Right lobe of liver (tissue), 6 donors: ENCODE measurements around the gene LYPD8. TPM values are rescaled to one million over a fixed set of nuclear protein-coding genes. Genes with fewer than 3 reads are reported as not detected.
A peak's percentile ranks its signal among the peaks of the same experiment; 100 is the strongest.

ENCODE experiments used
- ATAC-seq, 4 donors: fragments of 200-7000 bp; cut with Tn5 transposase; one replicate each; pipeline ENCODE4 v1.9.1; 2020; ENCODE audit warnings: mild to moderate bottlenecking in 4 of 4, moderate library complexity in 4 of 4
- DNase-seq, 3 donors: peaks; one replicate each; pipeline ENCODE4 v3.0.0-alpha.2; 2020
- H3K27ac ChIP-seq, 3 donors: fragments of 200-600 bp; one replicate each; pipeline ENCODE4 v1.8.0; 2022
- H3K27me3 ChIP-seq, 2 donors: fragments of 200-600 bp; one replicate each; pipeline ENCODE4 v1.8.0; 2022
- H3K36me3 ChIP-seq, 4 donors: fragments of 200-600 bp; sonication (generic) in 1 of 4; one replicate each; pipeline versions ENCODE4 v1.5.1 to v1.8.0; 2017 to 2022; ENCODE audit warnings: control low read depth in 1 of 4
- H3K4me1 ChIP-seq, 4 donors: fragments of 200-600 bp; sonication (generic) in 1 of 4; one replicate each; pipeline versions ENCODE4 v1.5.1 to v1.8.0; 2017 to 2022; ENCODE audit warnings: control low read depth in 1 of 4
- H3K4me3 ChIP-seq, 3 donors: fragments of 200-600 bp; one replicate each; pipeline ENCODE4 v1.8.0; 2022
- H3K9me3 ChIP-seq, 4 donors: fragments of 200-600 bp; sonication (generic) in 1 of 4; one replicate each; pipeline versions ENCODE4 v1.5.1 to v1.8.0; 2017 to 2022; ENCODE audit warnings: control low read depth in 1 of 4
- CTCF ChIP-seq, 4 donors: fragments of 200-600 bp in 3 of 4; fragments of 450-650 bp in 1 of 4; IDR thresholded peaks; one replicate each; pipeline versions ENCODE4 v1.5.1 to v1.8.0; 2016 to 2022; ENCODE audit warnings: antibody characterized with exemption in 4 of 4, mild to moderate bottlenecking in 2 of 4
- POLR2A ChIP-seq: fragments of 450-650 bp; IDR thresholded peaks from one replicate; pipeline ENCODE4 v1.6.1; 2017; ENCODE audit warnings: antibody characterized with exemption, mild to moderate bottlenecking
- WGBS: methylation state at CpG from one replicate; pipeline ENCODE4 v1.1.6; 2018; ENCODE audit warnings: low coverage, low lambda C conversion rate; ENCODE audit not compliant: insufficient coverage; ENCODE audit errors: missing lambda C conversion rate; 5-methylcytosine and 5-hydroxymethylcytosine counted together
- intact Hi-C, 2 donors: fragments of 100-400 bp; cut with DNase I; formaldehyde crosslinking; loops; one replicate each; pipeline versions ENCODE4 v1.11.2 to v1.14.1; 2022
- total RNA-seq, 6 experiments: library from RNA; depleted of rRNA in 2 of 6; stranded (reverse); fragments of >200 nt in 2 of 6; fragmentation: NEBNext Ultra II Directional in 3 of 6; extraction: Animal tissue kit (Norgen Biotek cat#: 25700) in 3 of 6; gene quantifications; one replicate each; pipeline versions ENCODE4 v1.1.0 to v1.2.4, GENCODE V29; 2016 to 2023
- donor health status: DM: no; HTN: yes; CAD: no.
- donor health status: DM: no; HTN: no; CAD: no.
- donor health status: DM: no; HTN: no; CAD: no.
- donor health status: DM: no; HTN: yes; CAD: no.
- donor health status: DM: no; HTN: yes; CAD: no.

LYPD8 gene
- total RNA-seq, 6 experiments from 2014 or later, result not detected

GRCh38 chr1:248753708-248754280, 1.8 kb downstream of the LYPD8 start:
- Histone ChIP-seq H3K4me3 (no peak overlapping the region), H3K9me3 (no peaks in the 10 kb centered on the region), H3K36me3 (no peaks in the 10 kb centered on the region), H3K27ac (no peak overlapping the region), H3K27me3 (no peaks in the 10 kb centered on the region), H3K4me1 (peaks cover 0 to 15% (median 5%) of the 10 kb centered on the region in 4 donors)
- intact Hi-C loops, result no loop called here
- TF ChIP-seq POLR2A, result no peak
- TF ChIP-seq CTCF (IDR thresholded peaks at IDR 0.05), result no peak
- 92% methylated on average over 2 of the region's 2 CpGs for WGBS
- DNase-seq (no peak), ATAC-seq (no peak)

DNA sequence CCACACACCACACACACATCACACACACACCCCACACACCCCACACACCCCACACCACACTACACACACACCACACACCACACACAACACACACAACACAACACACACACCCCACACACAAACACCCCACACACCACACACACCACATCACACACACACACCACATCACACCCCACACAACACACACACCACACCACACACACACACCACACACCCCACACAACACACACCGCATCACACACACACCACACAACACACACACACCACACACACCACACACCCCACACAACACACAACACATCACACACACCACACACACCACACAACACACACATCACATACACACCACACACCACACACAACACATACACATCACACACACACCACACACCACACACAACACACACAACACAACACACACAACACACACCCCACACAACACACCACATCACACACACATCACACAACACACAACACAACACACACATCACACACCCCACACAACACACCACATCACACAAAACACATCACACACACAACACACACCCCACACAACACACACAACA, 2.4 kb downstream of the LYPD8 start:
- DNase-seq (no peak), ATAC-seq (no peak)
- intact Hi-C loops, result no loop called here
- H3K27me3 ChIP-seq, result no peaks in the 10 kb centered on the region
- no peaks in the 10 kb centered on the region for H3K36me3 ChIP-seq
- H3K27ac ChIP-seq, result no peak overlapping the region
- TF ChIP-seq POLR2A (no peak), CTCF (IDR thresholded peaks at IDR 0.05) (no peak)
- peaks cover 0 to 11% (median 5%) of the 10 kb centered on the region in 4 donors for H3K4me1 ChIP-seq
- no peak overlapping the region for H3K4me3 ChIP-seq
- WGBS, result 100% methylated on average over 1 of the region's 1 CpG
- no peaks in the 10 kb centered on the region for H3K9me3 ChIP-seq

GRCh38 chr1:248752161-248753028, 3.2 kb downstream of the LYPD8 start:
- peak in 1 of 3 donors; percentile 21 for DNase-seq
- Histone ChIP-seq H3K27ac (no peak overlapping the region), H3K4me3 (no peak overlapping the region), H3K36me3 (no peaks in the 10 kb centered on the region), H3K27me3 (no peaks in the 10 kb centered on the region), H3K4me1 (peaks cover 0 to 7% (median 2%) of the 10 kb centered on the region in 4 donors), H3K9me3 (no peaks in the 10 kb centered on the region)
- no peak for TF ChIP-seq CTCF (IDR thresholded peaks at IDR 0.05)
- TF ChIP-seq POLR2A, result no peak
- intact Hi-C loops, result no loop called here
- 68% methylated on average over 2 of the region's 8 CpGs for WGBS
- peak in 1 of 4 donors; percentile 39 for ATAC-seq

DNA sequence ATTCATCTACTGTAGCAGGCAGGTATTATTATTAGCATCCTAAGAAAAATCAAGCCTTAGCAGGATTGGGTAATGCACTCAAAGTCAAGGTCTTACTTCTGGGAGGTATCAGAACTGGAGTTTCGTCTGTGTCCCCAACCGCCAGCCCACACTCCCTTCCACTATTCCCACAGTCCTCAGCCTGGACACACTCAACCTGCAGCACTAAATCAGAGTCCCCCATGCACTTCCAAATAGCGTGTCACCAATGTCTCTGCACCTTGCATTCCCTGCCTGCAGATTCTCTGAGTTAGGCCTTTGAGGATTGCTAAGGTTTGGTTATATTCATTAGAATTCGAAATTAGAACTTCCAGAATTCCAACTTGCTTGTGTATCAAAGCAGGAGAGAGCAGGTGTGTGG, 3.9 kb downstream of the LYPD8 start:
- Histone ChIP-seq H3K9me3 (no peaks in the 10 kb centered on the region), H3K4me1 (no peaks in the 10 kb centered on the region), H3K4me3 (no peak overlapping the region), H3K36me3 (no peaks in the 10 kb centered on the region), H3K27me3 (no peaks in the 10 kb centered on the region), H3K27ac (no peak overlapping the region)
- no peak for ATAC-seq
- no peak for TF ChIP-seq CTCF (IDR thresholded peaks at IDR 0.05)
- no peak for TF ChIP-seq POLR2A
- intact Hi-C loops, result no loop called here
- 80% methylated on average over 4 of the region's 4 CpGs for WGBS
- no peak for DNase-seq
